Measurements from ENCODE around the gene UPK1B. TPM values are rescaled to one million over a fixed set of nuclear protein-coding genes. Genes with fewer than 3 reads are reported as not detected.

Gene UPK1B
- total and polyA plus RNA-seq, 11 donors: 20.4 TPM; not detected in 10

DNA sequence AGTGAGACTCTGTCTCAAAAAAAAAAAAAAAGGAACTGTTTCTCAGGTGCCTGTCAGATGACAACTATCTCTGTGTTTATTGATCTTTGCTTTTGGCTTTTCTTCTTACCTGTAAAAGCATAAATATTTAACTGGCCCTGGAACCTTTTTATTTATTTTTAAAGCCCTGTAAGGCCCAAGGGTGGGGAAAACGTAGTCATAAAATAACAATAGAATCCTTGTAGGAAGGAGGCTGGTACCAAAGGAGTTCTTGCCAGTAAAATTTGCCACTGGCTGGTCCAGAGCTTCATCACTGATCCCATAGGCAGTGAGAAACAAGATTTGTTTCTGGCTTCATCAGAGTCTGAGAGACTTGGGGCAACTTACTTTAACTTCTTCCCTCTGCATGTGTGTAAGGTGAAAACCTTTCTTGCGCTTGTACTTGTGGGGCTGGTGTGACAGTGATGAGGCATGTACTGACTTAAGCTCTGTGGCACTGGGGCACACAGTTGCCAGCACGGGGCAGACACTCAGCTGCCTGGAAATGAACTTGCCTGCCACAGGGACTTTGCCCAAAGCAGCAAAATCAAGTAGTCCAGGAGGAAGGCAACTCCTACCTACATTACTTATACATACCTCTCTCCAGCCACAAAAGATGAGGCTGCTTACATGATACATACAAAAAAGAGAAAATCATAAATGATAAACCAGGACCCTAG is 47.7 kb downstream of the UPK1B start:
- Histone ChIP-seq H3K27ac (no peak overlapping the region), H3K27me3 (no peaks in the 10 kb centered on the region), H3K9me3 (no peaks in the 10 kb centered on the region), H3K4me1 (no peaks in the 10 kb centered on the region), H3K36me3 (peaks cover 0 to 100% (median 89%) of the 10 kb centered on the region in 9 donors), H3K4me3 (no peak overlapping the region)
- TF ChIP-seq, protein P1, sequence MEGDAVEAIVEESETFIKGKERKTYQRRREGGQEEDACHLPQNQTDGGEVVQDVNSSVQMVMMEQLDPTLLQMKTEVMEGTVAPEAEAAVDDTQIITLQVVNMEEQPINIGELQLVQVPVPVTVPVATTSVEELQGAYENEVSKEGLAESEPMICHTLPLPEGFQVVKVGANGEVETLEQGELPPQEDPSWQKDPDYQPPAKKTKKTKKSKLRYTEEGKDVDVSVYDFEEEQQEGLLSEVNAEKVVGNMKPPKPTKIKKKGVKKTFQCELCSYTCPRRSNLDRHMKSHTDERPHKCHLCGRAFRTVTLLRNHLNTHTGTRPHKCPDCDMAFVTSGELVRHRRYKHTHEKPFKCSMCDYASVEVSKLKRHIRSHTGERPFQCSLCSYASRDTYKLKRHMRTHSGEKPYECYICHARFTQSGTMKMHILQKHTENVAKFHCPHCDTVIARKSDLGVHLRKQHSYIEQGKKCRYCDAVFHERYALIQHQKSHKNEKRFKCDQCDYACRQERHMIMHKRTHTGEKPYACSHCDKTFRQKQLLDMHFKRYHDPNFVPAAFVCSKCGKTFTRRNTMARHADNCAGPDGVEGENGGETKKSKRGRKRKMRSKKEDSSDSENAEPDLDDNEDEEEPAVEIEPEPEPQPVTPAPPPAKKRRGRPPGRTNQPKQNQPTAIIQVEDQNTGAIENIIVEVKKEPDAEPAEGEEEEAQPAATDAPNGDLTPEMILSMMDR (IDR thresholded peaks at IDR 0.05): no peak
- TF ChIP-seq POLR2A (IDR thresholded peaks at IDR 0.05): no peak
- DNase-seq (no peak), ATAC-seq (no peak)
- intact Hi-C loops (cut with DNase I): no loop called here
- 61 to 92% (median 84%) methylated on average over 3 of the region's 3 CpGs for WGBS, 4 donors

DNA sequence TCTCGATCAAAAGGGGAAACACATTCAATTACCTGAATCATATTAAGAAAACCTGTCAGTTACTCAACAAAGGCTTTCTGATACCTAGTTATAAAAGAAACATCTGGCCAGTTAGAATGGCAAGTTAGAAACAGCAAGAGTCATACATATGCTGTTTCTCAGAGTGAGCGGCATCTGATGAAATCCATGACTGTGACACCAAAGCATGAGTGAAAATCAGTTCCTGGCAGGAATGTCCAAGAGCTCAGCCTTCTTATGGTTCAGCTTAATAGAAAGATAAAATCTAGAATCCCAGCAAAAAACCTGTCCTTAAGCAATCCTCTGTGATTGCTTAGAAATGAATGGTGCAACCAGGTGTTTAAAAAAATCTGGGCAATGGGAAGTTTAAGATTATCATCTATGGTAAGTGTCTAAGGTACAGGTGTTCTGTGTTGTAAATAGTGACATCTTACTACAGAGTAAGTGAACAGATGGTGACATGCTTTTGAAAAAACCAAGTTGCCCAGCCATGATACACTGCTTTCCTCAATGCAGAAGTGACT is 48.5 kb downstream of the UPK1B start:
- H3K4me3 ChIP-seq: no peak overlapping the region
- no peak overlapping the region for H3K27ac ChIP-seq
- no peaks in the 10 kb centered on the region for H3K4me1 ChIP-seq
- peaks cover 0 to 100% (median 89%) of the 10 kb centered on the region in 9 donors for H3K36me3 ChIP-seq
- H3K9me3 ChIP-seq: no peaks in the 10 kb centered on the region
- no peak for ATAC-seq
- intact Hi-C loops (cut with DNase I): no loop called here
- DNase-seq: no peak
- 89 to 94% (median 91%) methylated on average over 2 of the region's 2 CpGs for WGBS, 4 donors
- H3K27me3 ChIP-seq: no peaks in the 10 kb centered on the region
- TF ChIP-seq, protein P1 (IDR thresholded peaks at IDR 0.05): no peak
- no peak for TF ChIP-seq POLR2A (IDR thresholded peaks at IDR 0.05)

DNA sequence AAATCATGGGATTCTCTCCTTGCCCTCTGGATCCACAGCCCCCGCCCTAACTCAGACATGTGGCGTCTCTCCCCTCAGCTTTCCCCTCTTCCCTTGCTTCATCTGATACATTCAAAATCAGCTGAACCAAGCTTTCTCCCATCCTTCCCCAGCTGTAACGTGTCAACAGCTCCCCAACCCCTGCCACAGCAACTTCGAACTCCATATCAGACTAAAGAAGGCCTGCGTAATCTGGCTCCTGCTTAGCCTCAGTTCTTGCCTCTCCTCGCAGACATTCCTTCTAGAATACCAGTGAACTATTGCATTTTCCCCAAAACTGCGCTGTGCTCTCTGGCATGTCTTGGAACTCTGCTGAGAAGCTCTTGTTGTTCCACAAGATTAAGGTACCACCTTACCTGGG is 49.0 kb downstream of the UPK1B start:
- intact Hi-C loops (cut with DNase I): no loop called here

DNA sequence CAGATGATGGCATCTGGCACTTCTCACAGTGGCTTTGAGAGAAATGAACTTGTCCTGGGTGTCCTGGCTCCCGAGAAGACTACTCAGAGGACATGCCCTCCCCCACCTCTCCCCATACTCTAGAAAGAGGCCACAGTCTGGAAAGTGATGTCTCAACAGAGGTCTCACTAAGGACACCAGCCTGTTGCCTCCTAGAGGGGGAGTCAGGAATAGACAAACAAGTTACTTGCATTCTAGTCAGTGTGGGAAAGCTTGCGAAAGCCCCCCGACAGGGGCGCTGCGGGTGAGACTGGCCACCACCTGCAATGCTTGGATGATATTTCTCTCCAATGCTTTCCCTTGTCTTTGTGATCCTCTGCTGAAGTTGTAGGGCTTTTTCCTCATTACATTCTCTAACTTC is 50.1 kb downstream of the UPK1B start:
- H3K4me3 ChIP-seq: no peak overlapping the region
- DNase-seq (no peak), ATAC-seq (no peak)
- H3K27ac ChIP-seq: no peak overlapping the region
- no peaks in the 10 kb centered on the region for H3K4me1 ChIP-seq
- intact Hi-C loops (cut with DNase I): no loop called here
- peaks cover 0 to 97% (median 89%) of the 10 kb centered on the region in 9 donors for H3K36me3 ChIP-seq
- WGBS, 4 donors: 87 to 98% (median 93%) methylated on average over 5 of the region's 5 CpGs
- no peaks in the 10 kb centered on the region for H3K27me3 ChIP-seq
- H3K9me3 ChIP-seq: no peaks in the 10 kb centered on the region
- TF ChIP-seq, protein P1 (IDR thresholded peaks at IDR 0.05): no peak
- TF ChIP-seq POLR2A (IDR thresholded peaks at IDR 0.05): no peak

More for the DNA sequence above, 49.0 kb downstream of the UPK1B start:
- Histone ChIP-seq H3K9me3 (no peaks in the 10 kb centered on the region), H3K27me3 (no peaks in the 10 kb centered on the region), H3K27ac (no peak overlapping the region), H3K36me3 (peaks cover 0 to 99% (median 89%) of the 10 kb centered on the region in 9 donors), H3K4me1 (no peaks in the 10 kb centered on the region), H3K4me3 (no peak overlapping the region)
- WGBS, 4 donors: 76 to 91% (median 86%) methylated on average over 7 of the region's 7 CpGs
- TF ChIP-seq, protein P1 (IDR thresholded peaks at IDR 0.05): no peak
- TF ChIP-seq POLR2A (IDR thresholded peaks at IDR 0.05): no peak
- ATAC-seq (no peak), DNase-seq (no peak)

Data from heart left ventricle (tissue), 16 donors.